ELF-1 (cell line): ENCODE data around the gene TENM3.

Experiments used
- DNase-seq: peaks from one replicate; pipeline ENCODE4 v3.0.0-alpha.2; 2016; ENCODE audit warnings: low read depth, low spot score

TENM3 gene

GRCh38 chr4:182400081-182400480, 156.9 kb downstream of the TENM3 start:
- no peak for DNase-seq

- no peak for DNase-seq
Measured at GRCh38 chr4:182400790-182401189, 157.6 kb downstream of the TENM3 start.

- no peak for DNase-seq
Measured at GRCh38 chr4:182404376-182404775, 161.2 kb downstream of the TENM3 start.

GRCh38 chr4:182405087-182405486, 161.9 kb downstream of the TENM3 start:
- no peak for DNase-seq

GRCh38 chr4:182409271-182409670, 166.1 kb downstream of the TENM3 start:
- no peak for DNase-seq

GRCh38 chr4:182411391-182411790, 168.2 kb downstream of the TENM3 start:
- no peak for DNase-seq

GRCh38 chr4:182413550-182413949, 170.3 kb downstream of the TENM3 start:
- no peak for DNase-seq

- no peak for DNase-seq
Measured at GRCh38 chr4:182415116-182415515, 171.9 kb downstream of the TENM3 start.

GRCh38 chr4:182416067-182416466, 172.9 kb downstream of the TENM3 start:
- DNase-seq = no peak

- DNase-seq = no peak
Measured at GRCh38 chr4:182418054-182418734, 175.0 kb downstream of the TENM3 start.

GRCh38 chr4:182420189-182420588, 177.0 kb downstream of the TENM3 start:
- no peak for DNase-seq

- DNase-seq = no peak
Measured at GRCh38 chr4:182421753-182422152, 178.6 kb downstream of the TENM3 start.

- DNase-seq = no peak
Measured at GRCh38 chr4:182425302-182425701, 182.1 kb downstream of the TENM3 start.

GRCh38 chr4:182426901-182427300, 183.7 kb downstream of the TENM3 start:
- DNase-seq = no peak

- DNase-seq = no peak
Measured at GRCh38 chr4:182427554-182427953, 184.4 kb downstream of the TENM3 start.

- DNase-seq = no peak
Measured at GRCh38 chr4:182429896-182430295, 186.7 kb downstream of the TENM3 start.

- DNase-seq = no peak
Measured at GRCh38 chr4:182432819-182433218, 189.6 kb downstream of the TENM3 start.

GRCh38 chr4:182434720-182435119, 191.5 kb downstream of the TENM3 start:
- no peak for DNase-seq

- DNase-seq = no peak
Measured at GRCh38 chr4:182435401-182435800, 192.2 kb downstream of the TENM3 start.

- no peak for DNase-seq
Measured at GRCh38 chr4:182443070-182443469, 199.9 kb downstream of the TENM3 start.

- DNase-seq = peak; percentile 43
Measured at GRCh38 chr4:182447767-182448280, 204.6 kb downstream of the TENM3 start.

- peak; percentile 94 for DNase-seq
Measured at GRCh38 chr4:182448281-182449151, 205.3 kb downstream of the TENM3 start.
